T1000 (cell line): ENCODE data around the gene C21orf91.

Experiments
- DNase-seq: peaks from one replicate; lab custom pipeline; 2025; ENCODE audit warnings: mixed read lengths; lab: John Stamatoyannopoulos, UW

C21orf91 gene

DNA sequence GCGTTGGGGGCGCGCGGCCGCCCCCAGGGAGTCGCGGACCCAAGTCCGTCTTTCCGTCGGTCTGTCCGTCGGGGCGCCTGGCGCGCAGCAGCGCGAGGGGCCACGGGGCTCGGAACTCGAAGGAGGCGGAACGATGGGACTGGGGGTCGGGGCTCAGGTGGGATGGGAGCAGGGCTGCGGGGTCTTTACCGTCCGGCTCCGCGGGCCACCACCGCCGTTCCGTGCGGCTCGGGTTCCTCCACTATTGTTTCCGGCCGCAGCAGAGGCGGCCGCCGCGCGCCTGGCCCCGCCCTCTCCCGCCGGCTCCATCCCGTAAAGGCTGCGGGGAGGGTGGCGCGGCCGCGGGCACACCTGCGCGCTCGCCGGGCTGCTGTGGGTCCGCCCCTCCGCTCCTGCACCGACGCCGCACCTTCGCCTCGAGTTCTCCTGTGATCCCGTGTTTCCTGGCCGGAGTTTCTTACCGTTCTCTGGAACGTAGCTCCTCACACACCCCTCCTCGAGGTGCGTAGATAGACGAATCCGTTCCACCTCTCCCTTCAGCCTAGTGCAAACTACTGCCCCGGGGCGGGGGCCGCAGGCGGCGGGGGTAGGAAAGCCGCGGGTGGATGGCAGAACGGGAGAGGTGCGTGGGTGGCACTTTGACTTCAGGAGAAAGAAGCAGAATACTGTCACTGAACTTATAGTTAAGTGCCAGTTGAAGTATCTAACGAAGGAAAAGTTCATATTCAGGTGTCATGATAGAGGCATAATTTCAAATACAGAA, at the start of gene C21orf91:
Gene C21orf91 (minus strand): TSS at position 243 of the 763 bp plus-strand sequence. CDS start 1,038 bp downstream, outside the sequence.
- peak; percentile 64 for DNase-seq

DNA sequence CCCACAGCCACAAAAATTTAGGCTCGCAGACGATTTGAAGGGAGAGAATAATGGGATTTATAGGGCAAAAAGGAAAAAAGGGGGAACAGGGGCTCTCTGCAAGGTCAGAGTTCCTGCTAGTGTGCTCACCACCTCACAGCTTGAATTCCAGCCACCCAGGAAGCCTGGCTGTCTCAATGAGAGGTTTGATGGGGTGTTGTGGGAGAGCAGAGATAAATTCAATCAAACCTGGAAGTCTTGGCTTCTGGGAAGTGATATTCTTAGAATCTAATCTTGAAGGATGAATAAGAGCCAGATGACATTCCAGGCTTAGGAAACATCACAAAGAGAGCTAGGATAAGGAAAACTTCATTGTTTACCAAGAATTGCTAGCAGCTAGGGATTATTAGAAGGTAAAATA, 47.4 kb upstream of the C21orf91 start:
- no peak for DNase-seq

DNA sequence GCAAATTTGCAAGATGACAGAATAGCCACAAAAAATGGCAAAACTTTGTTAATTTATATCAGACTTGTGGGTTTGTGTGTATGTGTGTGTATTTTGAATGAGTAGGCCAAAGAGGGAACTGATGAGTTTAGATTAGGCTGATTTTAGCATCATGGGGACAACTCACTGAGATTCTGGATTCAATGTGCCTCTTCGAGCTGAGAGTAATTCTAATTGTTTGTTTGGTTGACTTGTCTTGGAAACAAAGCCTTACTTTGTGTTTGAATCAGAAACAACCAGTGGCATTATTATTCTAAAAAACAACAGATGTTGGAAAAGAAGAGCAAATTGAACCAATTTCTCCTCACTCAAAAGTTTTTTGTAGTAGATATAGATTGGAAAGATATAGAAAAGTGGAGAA, 40.5 kb upstream of the C21orf91 start:
- DNase-seq = no peak

GRCh38 chr21:17858747-17859146, 39.6 kb upstream of the C21orf91 start:
- no peak for DNase-seq

- no peak for DNase-seq
Measured at GRCh38 chr21:17854745-17855144, 35.6 kb upstream of the C21orf91 start.

- no peak for DNase-seq
Measured at GRCh38 chr21:17853393-17854275, 34.5 kb upstream of the C21orf91 start.

GRCh38 chr21:17848228-17848627, 29.1 kb upstream of the C21orf91 start:
- peak; percentile 26 for DNase-seq

- no peak for DNase-seq
Measured at GRCh38 chr21:17841103-17841502, 21.9 kb upstream of the C21orf91 start.

DNA sequence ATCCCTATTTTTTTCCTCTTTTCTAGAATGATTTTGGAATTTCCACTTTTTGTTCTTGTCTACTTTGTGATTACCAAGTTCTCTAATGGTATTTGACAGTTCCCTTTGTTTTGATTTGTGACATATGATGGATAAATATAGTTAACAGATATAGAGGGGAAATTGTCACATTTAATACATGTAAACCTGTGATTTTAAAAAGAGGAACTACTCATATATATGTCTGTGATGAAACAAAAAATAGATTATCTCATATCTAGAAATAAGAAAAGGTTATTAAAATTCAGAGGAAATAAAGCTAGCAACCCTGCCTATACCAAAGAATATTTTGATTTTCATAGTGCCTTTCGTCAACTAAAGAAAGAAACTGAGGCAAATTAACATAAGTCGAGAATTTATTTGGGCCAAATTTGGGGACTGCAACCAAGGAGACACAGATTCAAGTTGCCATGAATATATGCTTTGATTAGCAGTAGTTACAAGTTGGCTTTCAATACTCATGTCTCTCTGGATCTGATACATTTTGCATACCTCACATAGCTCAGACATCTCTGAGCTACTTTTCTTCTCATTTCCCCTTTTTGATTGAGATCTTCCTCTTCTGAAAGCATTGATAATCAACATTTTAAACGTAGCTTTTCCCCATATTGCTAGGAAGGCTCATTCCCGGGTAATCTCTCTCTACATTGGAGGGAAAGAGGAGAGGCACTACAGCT, 15.6 kb upstream of the C21orf91 start:
- no peak for DNase-seq

DNA sequence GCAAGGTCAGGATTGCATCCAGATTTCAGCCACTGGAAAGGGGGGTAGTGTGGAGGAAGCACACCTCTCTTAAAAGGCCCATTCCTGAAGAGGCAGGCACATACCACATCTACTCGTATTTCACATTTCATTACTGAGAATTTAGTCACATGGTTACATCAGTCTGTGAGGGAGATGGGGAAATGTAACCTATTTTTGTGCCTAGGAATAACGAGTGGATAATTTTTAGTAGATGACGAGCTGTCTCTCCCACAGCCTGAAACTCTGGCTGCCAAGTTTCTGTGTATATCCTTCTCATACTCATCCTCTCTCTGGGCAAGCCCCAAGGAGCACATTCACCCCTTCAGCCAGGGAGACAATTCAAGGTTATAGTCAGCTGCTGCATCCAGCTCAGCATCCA, 10.3 kb upstream of the C21orf91 start:
- DNase-seq = no peak

- no peak for DNase-seq
Measured at GRCh38 chr21:17828223-17828622, 9.1 kb upstream of the C21orf91 start.

DNA sequence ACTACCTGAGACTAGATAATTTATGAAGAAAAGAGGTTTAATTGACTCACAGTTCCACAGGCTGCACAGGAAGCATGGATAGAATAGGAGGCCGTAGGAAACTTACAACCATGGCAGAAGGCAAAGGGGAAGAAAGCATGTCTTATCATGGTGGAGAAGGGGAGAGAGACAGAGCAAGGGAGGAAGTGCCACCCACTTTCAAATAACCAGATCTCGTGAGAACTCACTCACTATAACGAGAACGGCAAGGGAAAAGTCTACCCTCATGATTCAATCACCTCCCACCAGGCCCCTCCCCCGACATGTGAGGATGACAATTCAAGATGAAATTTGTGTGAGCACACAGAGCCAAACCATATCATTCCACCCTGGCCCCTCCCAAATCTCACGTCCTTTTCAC, 4.7 kb upstream of the C21orf91 start:
- DNase-seq = no peak

DNA sequence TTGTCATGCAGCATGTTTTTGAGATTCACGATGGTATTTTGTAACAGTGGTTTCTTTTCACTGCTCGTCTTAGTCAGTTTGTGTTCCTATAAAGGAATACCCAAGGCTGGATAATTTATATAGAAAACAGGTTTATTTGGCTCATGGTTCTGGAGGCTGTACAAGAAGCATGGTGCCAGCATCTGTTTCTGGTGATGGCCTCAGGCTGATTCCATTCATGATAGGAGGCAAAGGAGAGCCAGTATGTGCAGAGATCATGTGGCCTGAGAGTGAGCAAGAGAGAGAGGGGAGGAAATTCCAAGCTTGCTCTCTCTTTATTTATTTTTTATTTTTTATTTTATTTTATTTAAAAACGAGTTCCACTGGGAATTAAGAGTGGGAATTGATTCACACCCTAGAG, 2.0 kb upstream of the C21orf91 start:
- no peak for DNase-seq

DNA sequence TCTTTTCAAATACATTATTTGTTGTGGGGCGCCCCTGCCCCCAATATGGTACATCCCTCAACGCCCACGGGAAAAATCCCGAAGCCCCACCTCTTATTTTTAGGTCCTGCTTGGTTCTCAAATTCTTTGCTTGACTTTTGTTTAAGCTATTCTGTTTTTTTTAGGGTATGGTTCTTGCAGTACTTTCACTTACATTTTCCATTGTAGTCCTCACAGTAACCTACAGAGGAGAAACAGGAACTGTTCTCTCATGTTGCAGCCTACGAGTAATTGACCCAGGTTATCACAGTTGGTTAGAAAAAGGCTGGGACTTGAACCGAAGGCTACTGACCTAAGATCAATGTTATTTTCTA, 697 bp upstream of the C21orf91 start:
- DNase-seq = no peak

DNA sequence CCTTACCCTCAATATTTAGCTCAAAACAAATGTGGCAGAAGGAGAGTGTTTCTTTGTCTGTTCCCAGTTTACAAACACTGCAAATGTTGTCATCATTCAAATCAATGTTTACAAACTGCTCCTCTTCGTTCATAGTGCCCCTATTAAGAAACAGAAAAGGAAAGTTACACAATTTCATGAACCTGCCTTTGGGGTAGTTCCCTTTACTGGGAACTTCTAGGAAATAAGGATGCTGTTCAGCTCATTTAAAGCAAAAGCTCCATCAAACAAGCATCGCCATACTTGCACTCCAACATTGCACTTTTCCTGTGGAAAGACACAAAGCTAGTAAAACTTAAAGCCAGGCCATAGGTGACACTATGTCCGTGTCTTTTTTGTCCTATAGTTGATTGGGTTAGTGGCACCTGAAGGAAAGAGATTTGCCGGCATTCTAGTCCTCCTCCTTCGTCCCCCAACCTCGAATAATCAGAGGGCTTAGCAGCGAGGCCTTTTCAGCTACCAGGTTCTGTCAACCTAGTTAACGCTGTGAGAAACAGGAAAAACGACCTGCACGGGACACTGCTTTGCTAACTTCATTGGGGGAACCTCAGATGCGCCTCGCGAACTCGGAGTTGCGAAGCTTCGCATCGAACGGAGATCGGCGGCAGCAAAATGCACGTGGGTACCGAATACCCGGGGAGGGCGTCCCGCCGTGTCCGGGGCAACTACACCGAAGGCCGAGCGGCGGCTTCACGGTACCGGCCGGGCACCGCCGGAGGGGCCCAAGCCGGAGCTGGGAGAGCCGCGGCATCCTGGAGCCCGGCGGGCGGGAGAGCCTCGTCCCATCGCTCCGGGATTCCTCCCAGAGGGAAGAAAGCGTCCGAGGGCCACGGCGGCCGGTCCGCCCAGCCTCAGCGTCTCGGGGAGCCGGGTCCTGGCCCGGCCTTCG, 706 bp downstream of the C21orf91 start:
- no peak for DNase-seq

DNA sequence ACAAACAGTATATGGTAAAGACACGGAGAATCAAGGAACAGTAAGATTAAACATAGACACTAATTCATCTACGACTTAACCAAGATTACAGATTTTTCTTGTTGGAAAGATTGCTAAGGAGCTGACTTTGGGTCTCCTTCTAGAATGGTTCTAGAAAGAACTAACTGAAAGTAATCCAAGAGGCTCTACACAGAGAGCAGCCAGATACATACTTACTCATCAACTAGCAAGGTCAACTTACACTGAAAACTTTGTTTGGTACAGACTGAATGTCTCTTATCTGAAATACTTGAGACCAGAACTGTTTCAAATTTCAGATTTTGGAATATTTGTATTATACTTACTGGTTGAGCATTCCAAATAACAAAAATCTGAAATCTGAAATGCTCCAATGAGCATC, 5.8 kb downstream of the C21orf91 start:
- DNase-seq = no peak

DNA sequence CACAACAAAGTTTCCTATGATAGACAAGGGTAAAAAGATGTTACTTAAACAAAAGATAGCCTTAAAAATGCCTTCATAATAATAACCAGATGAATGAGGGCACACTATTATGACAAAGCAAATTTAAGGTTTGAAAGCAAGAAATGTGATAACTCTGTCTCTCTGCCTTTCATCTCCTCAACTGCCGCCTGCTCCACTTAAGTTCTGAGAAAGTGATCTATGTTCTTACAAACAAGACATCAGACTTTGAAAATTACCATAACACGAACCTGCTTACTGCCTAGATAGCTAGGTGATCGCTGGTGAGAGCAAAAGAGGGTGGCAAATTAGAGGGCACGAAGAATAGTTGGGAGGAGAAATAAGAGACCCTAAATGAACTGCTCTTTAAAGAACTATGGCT, 13.2 kb downstream of the C21orf91 start:
- no peak for DNase-seq

GRCh38 chr21:17803536-17803935, 15.6 kb downstream of the C21orf91 start:
- DNase-seq = no peak

GRCh38 chr21:17802572-17802971, 16.6 kb downstream of the C21orf91 start:
- DNase-seq = no peak

DNA sequence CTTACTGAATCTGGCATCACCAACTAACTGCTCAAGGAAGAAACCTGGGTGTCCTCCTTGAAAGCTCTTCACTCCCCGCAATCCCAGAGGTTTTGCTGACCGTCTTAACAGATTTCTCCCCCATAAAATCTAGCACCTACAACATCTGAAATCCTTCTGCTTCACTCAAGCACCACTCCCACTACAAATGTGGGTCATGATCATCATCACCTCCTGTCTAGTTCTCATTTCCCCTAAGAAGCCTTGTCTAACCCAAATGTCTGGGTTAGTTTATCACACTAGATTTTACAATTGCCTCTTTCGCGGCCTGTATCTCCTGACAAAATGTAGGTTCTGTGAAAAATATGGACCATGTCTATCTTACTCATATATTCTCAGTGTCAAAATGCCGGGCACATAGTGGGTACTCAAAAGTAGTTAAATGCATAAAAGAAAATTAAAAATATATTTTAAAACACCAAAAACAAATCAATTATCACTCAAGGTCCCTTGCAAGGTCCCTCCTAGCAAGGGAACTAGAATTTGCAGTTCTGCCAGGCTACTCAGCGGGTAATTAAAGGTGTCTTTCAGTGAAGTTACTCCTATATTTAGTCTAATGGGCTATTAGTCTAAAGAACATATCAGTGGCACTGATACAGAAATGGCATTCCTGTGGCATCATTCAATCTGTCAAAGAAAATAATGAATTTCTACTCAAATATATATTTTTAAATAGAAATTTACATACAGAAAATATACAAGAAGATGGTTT, 19.6 kb downstream of the C21orf91 start:
- no peak for DNase-seq

GRCh38 chr21:17798796-17799195, 20.4 kb downstream of the C21orf91 start:
- DNase-seq = no peak
